ENCODE measurements around the gene BACE1-AS.
"Not testable (repeated sequence)": the region's sequence is repeated elsewhere in the genome, so short reads cannot be mapped to it uniquely, and the experiment has no call there.

BACE1-AS gene

GRCh38 chr11:117290809-117291396 lies at the start of gene BACE1-AS:
Gene BACE1-AS (plus strand): TSS chr11:117291346.
- DNase-seq (ENCODE audit: low read depth): no peak

GRCh38 chr11:117248341-117248740 lies 42.8 kb upstream of the BACE1-AS start:
- no peak for DNase-seq (ENCODE audit: low read depth)

- DNase-seq (ENCODE audit: low read depth): no peak
Observed at GRCh38 chr11:117249571-117249970, 41.6 kb upstream of the BACE1-AS start.

GRCh38 chr11:117251506-117251905 lies 39.6 kb upstream of the BACE1-AS start:
- no peak for DNase-seq (ENCODE audit: low read depth)

GRCh38 chr11:117255966-117256365 lies 35.2 kb upstream of the BACE1-AS start:
- DNase-seq (ENCODE audit: low read depth): no peak

- DNase-seq (ENCODE audit: low read depth): no peak
Observed at GRCh38 chr11:117256573-117256972, 34.6 kb upstream of the BACE1-AS start.

- no peak for DNase-seq (ENCODE audit: low read depth)
Observed at GRCh38 chr11:117258576-117258975, 32.6 kb upstream of the BACE1-AS start.

GRCh38 chr11:117259417-117259816 lies 31.7 kb upstream of the BACE1-AS start:
- DNase-seq (ENCODE audit: low read depth): no peak

GRCh38 chr11:117264624-117265323 lies 26.4 kb upstream of the BACE1-AS start:
- not testable (repeated sequence) for DNase-seq (ENCODE audit: low read depth)

- DNase-seq (ENCODE audit: low read depth): no peak
Observed at GRCh38 chr11:117265745-117266144, 25.4 kb upstream of the BACE1-AS start.

GRCh38 chr11:117269856-117270255 lies 21.3 kb upstream of the BACE1-AS start:
- no peak for DNase-seq (ENCODE audit: low read depth)

- DNase-seq (ENCODE audit: low read depth): no peak
Observed at GRCh38 chr11:117271208-117271607, 19.9 kb upstream of the BACE1-AS start.

GRCh38 chr11:117272175-117272574 lies 19.0 kb upstream of the BACE1-AS start:
- DNase-seq (ENCODE audit: low read depth): not testable (repeated sequence)

- no peak for DNase-seq (ENCODE audit: low read depth)
Observed at GRCh38 chr11:117273550-117274289, 17.4 kb upstream of the BACE1-AS start.

- DNase-seq (ENCODE audit: low read depth): no peak
Observed at GRCh38 chr11:117278347-117278746, 12.8 kb upstream of the BACE1-AS start.

- DNase-seq (ENCODE audit: low read depth): no peak
Observed at GRCh38 chr11:117279711-117280376, 11.3 kb upstream of the BACE1-AS start.

- no peak for DNase-seq (ENCODE audit: low read depth)
Observed at GRCh38 chr11:117281159-117281558, 10.0 kb upstream of the BACE1-AS start.

GRCh38 chr11:117281869-117282268 lies 9.3 kb upstream of the BACE1-AS start:
- no peak for DNase-seq (ENCODE audit: low read depth)

GRCh38 chr11:117282956-117283355 lies 8.2 kb upstream of the BACE1-AS start:
- no peak for DNase-seq (ENCODE audit: low read depth)

GRCh38 chr11:117284053-117284452 lies 7.1 kb upstream of the BACE1-AS start:
- no peak for DNase-seq (ENCODE audit: low read depth)

GRCh38 chr11:117286588-117286987 lies 4.6 kb upstream of the BACE1-AS start:
- no peak for DNase-seq (ENCODE audit: low read depth)

GRCh38 chr11:117287668-117288067 lies 3.5 kb upstream of the BACE1-AS start:
- no peak for DNase-seq (ENCODE audit: low read depth)

- no peak for DNase-seq (ENCODE audit: low read depth)
Observed at GRCh38 chr11:117289795-117290194, 1.4 kb upstream of the BACE1-AS start.
